SU-DHL-6 (cell line): Measurements from ENCODE around the gene DHRS1.

Source experiments
- H2AFZ ChIP-seq: fragments of 200-600 bp; sonication (generic); 2 replicates; pipeline ENCODE4 v1.6.1; 2014; ENCODE audit warnings: low read depth, mild to moderate bottlenecking, moderate library complexity, mixed read lengths, antibody characterized with exemption, low read length; ENCODE audit not compliant: severe bottlenecking
- H3F3A ChIP-seq: fragments of 200-600 bp; shearing (Covaris generic); 2 replicates; pipeline ENCODE4 v1.6.0; 2016; ENCODE audit warnings: antibody characterized with exemption, mild to moderate bottlenecking; ENCODE audit not compliant: insufficient read depth
- H3K27ac ChIP-seq: fragments of 200-600 bp; sonication (generic); 2 replicates; pipeline ENCODE4 v1.5.1; 2016; ENCODE audit warnings: low read depth, mild to moderate bottlenecking, low read length, moderate library complexity, mixed read lengths
- H3K27me3 ChIP-seq: fragments of 200-600 bp; sonication (generic), shearing (Covaris generic); 2 replicates; pipeline ENCODE4 v1.6.0; 2014; ENCODE audit warnings: mild to moderate bottlenecking, low read length
- H3K36me3 ChIP-seq: fragments of 200-600 bp; sonication (generic); 2 replicates; pipeline ENCODE4 v1.6.1; 2014; ENCODE audit warnings: mild to moderate bottlenecking, low read length, mixed read lengths
- H3K4me2 ChIP-seq: fragments of 300-600, 200-600 bp; shearing (Covaris generic), sonication (generic); 2 replicates; pipeline ENCODE4 v1.6.0; 2014; ENCODE audit warnings: low read length, low read depth, mild to moderate bottlenecking; ENCODE audit not compliant: poor library complexity, severe bottlenecking
- H3K4me3 ChIP-seq: fragments of 200-600 bp; sonication (generic); 2 replicates; pipeline ENCODE4 v1.5.1; 2014; ENCODE audit warnings: antibody characterized with exemption, low read length, mild to moderate bottlenecking, mixed read lengths; ENCODE audit not compliant: insufficient read depth, poor library complexity, severe bottlenecking
- H3K79me2 ChIP-seq: fragments of 200-600 bp; sonication (generic); 2 replicates; pipeline ENCODE4 v1.6.1; 2014; ENCODE audit warnings: mild to moderate bottlenecking, low read length, moderate library complexity; ENCODE audit not compliant: insufficient read depth
- H3K9ac ChIP-seq: fragments of 200-600 bp; sonication (generic); 2 replicates; pipeline ENCODE4 v1.7.0; 2014; ENCODE audit warnings: mild to moderate bottlenecking, low read length
- H3K9me2 ChIP-seq: fragments of 200-600 bp; sonication (generic); replicated peaks from 2 replicates; pipeline ENCODE4 v1.6.1; 2014; ENCODE audit warnings: low read length; ENCODE audit not compliant: insufficient read depth
- H3K9me3 ChIP-seq: fragments of 200-600 bp; sonication (generic); 2 replicates; pipeline ENCODE4 v1.6.1; 2014; ENCODE audit warnings: low read length, mixed read lengths; ENCODE audit not compliant: insufficient read depth
- H4K20me1 ChIP-seq: fragments of 200-600 bp; sonication (generic); 2 replicates; pipeline ENCODE4 v1.6.1; 2014; ENCODE audit warnings: low read depth, mild to moderate bottlenecking, antibody characterized with exemption, low read length, moderate library complexity, mixed read lengths
- EZH2phosphoT487 ChIP-seq: fragments of 200-600 bp; sonication (generic), shearing (Covaris generic); conservative IDR thresholded peaks from 2 replicates; pipeline ENCODE4 v1.6.1; 2018; ENCODE audit warnings: mild to moderate bottlenecking, antibody characterized with exemption, low read length, moderate library complexity, mixed read lengths
- TF ChIP-seq, protein P1 (sequence below): fragments of 200-600 bp; sonication (generic); IDR thresholded peaks from one replicate; pipeline ENCODE4 v1.5.1; 2017; ENCODE audit warnings: antibody characterized with exemption, mild to moderate bottlenecking, low read length, moderate library complexity; ENCODE audit not compliant: insufficient read depth, poor library complexity, severe bottlenecking

Gene DHRS1

DNA sequence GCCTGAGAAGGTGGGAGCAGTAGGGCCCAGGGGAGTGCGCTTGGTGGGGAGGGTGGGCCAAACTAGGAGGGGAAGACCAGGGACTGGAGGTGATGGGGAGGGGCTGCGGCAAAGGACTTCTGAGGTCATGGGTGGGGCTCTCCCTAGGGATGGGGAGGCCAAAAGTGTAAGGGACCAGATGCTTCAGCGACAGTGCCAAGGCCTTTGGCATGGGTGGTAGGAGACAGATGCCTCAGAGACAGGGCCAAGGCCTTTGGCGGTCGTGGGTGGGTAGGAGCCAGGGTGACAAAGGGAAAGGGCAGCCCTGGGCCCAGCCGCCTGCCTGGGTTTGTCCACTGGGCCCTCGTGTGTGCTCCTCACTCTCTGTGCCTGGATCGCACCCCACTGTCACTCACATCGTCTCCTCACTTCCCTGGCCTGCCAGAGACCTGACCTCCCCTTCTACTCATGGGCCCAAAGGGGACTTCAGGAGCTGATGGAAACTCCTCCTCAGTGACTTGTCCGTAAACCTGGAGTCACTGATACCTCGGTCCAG is 15.0 kb downstream of the DHRS1 start:
- Histone ChIP-seq H3K36me3 (no peaks in the 10 kb centered on the region), H3K4me2 (no peak overlapping the region), H3K27me3 (no peaks in the 10 kb centered on the region), H3K27ac (no peak overlapping the region), H3K9ac (no peak overlapping the region), H3K9me3 (no peaks in the 10 kb centered on the region), H3F3A (no peaks in the 10 kb centered on the region), H3K4me3 (no peak overlapping the region), H3K9me2 (no peaks in the 10 kb centered on the region), H4K20me1 (no peaks in the 10 kb centered on the region), H3K79me2 (no peaks in the 10 kb centered on the region), H2AFZ (no peak overlapping the region)
- TF ChIP-seq EZH2phosphoT487: no peak
- TF ChIP-seq, protein P1, sequence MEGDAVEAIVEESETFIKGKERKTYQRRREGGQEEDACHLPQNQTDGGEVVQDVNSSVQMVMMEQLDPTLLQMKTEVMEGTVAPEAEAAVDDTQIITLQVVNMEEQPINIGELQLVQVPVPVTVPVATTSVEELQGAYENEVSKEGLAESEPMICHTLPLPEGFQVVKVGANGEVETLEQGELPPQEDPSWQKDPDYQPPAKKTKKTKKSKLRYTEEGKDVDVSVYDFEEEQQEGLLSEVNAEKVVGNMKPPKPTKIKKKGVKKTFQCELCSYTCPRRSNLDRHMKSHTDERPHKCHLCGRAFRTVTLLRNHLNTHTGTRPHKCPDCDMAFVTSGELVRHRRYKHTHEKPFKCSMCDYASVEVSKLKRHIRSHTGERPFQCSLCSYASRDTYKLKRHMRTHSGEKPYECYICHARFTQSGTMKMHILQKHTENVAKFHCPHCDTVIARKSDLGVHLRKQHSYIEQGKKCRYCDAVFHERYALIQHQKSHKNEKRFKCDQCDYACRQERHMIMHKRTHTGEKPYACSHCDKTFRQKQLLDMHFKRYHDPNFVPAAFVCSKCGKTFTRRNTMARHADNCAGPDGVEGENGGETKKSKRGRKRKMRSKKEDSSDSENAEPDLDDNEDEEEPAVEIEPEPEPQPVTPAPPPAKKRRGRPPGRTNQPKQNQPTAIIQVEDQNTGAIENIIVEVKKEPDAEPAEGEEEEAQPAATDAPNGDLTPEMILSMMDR: no peak

DNA sequence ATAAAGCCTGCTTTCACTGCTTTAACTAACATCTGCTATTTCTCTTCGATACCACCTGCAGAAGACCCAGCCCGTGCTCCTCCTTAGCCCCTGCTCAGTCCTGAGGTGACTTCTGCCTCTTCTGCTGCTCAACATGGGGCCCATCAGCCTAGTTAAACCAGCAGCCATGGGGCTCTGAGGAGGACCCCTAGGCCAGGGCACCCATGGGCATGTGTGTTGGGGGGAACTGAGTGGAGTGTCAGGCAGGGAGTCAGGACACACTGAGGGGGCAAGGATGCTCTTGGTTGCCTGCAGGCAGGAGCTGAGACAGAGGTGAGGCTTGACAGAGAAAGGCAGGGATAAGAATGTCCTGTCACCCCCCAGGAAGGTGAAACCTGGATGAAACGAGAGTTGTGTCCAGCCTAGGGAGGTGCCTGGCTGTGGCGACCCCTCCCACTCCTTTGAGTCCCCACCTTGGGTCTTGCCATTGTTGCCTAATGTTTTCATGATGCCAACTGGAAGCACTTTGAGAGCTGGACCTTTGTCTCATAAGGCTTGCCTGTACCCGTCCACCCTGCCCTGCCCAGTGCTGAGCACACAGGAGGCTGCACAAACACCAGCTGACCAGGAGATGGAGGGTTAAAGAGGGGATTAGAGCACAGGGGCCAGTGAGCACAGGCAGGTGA is 15.7 kb downstream of the DHRS1 start:
- Histone ChIP-seq H2AFZ (no peak overlapping the region), H3K36me3 (no peaks in the 10 kb centered on the region), H3K9me3 (no peaks in the 10 kb centered on the region), H3K79me2 (no peaks in the 10 kb centered on the region), H3K9me2 (no peaks in the 10 kb centered on the region), H4K20me1 (no peaks in the 10 kb centered on the region), H3F3A (no peaks in the 10 kb centered on the region), H3K27ac (no peak overlapping the region), H3K4me2 (no peak overlapping the region), H3K27me3 (no peaks in the 10 kb centered on the region), H3K9ac (no peak overlapping the region), H3K4me3 (no peak overlapping the region)
- TF ChIP-seq, protein P1: no peak

DNA sequence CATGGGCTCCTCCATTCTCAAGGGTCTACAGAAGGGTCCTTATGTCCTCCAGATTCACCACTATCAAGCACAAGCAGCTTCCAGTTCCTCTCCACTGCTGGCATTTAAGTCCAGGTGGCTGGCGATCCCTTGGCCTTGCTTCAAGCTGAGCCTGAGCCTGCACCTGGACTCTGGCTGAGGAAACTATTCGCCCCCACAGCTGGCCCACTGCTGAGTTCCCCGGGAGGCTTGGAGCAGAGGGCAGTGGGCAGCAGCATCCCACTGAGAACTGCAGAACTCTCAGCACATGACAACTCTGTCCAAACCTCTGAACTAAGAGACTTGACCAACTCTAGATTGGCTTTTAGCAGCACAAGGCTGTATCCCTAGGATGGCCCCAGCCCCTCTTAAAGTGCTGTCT is 16.8 kb downstream of the DHRS1 start:
- no peaks in the 10 kb centered on the region for H3K9me2 ChIP-seq
- H3K9me3 ChIP-seq: no peaks in the 10 kb centered on the region
- H3K36me3 ChIP-seq: no peaks in the 10 kb centered on the region
- no peak overlapping the region for H3K27ac ChIP-seq
- H3K9ac ChIP-seq: no peak overlapping the region
- no peak overlapping the region for H3K4me2 ChIP-seq
- H3K79me2 ChIP-seq: no peaks in the 10 kb centered on the region
- TF ChIP-seq EZH2phosphoT487: no peak
- TF ChIP-seq, protein P1: no peak
- no peak overlapping the region for H2AFZ ChIP-seq
- H3K4me3 ChIP-seq: no peak overlapping the region
- H3F3A ChIP-seq: no peaks in the 10 kb centered on the region
- H3K27me3 ChIP-seq: no peaks in the 10 kb centered on the region
- H4K20me1 ChIP-seq: no peaks in the 10 kb centered on the region
